ENCODE results near the gene ATP13A2. TPM values are rescaled to one million over a fixed set of nuclear protein-coding genes. Genes with fewer than 3 reads are reported as not detected.

ATP13A2 gene
- total and polyA plus RNA-seq, 2 donors from 2014 or later, result 23.8 to 38.6 TPM

- Histone ChIP-seq H3K36me3 (ENCODE audit: control insufficient read depth in 2 of 3, insufficient read depth in 3 of 3, low read length in 3 of 3) (peaks cover 0 to 30% (median 25%) of the 10 kb centered on the region in 3 donors), H3K9ac (ENCODE audit: low read length in 3 of 3) (no peak overlapping the region), H3K4me1 (ENCODE audit: control insufficient read depth in 2 of 3, insufficient read depth in 2 of 3, low read depth in 1 of 3, low read length in 3 of 3) (peaks cover 0 to 6% (median 4%) of the 10 kb centered on the region in 3 donors), H3K27ac (ENCODE audit: low read depth in 2 of 2, low read length in 2 of 2) (no peak overlapping the region), H3K4me3 (ENCODE audit: low read length in 3 of 3) (no peak overlapping the region), H3K27me3 (ENCODE audit: control insufficient read depth, insufficient read depth, low read length) (no peaks in the 10 kb centered on the region), H3K9me3 (ENCODE audit: control insufficient read depth in 2 of 3, insufficient read depth in 1 of 3, low read length in 3 of 3) (no peaks in the 10 kb centered on the region)
- TF ChIP-seq, protein P1, sequence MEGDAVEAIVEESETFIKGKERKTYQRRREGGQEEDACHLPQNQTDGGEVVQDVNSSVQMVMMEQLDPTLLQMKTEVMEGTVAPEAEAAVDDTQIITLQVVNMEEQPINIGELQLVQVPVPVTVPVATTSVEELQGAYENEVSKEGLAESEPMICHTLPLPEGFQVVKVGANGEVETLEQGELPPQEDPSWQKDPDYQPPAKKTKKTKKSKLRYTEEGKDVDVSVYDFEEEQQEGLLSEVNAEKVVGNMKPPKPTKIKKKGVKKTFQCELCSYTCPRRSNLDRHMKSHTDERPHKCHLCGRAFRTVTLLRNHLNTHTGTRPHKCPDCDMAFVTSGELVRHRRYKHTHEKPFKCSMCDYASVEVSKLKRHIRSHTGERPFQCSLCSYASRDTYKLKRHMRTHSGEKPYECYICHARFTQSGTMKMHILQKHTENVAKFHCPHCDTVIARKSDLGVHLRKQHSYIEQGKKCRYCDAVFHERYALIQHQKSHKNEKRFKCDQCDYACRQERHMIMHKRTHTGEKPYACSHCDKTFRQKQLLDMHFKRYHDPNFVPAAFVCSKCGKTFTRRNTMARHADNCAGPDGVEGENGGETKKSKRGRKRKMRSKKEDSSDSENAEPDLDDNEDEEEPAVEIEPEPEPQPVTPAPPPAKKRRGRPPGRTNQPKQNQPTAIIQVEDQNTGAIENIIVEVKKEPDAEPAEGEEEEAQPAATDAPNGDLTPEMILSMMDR (IDR thresholded peaks at IDR 0.05; ENCODE audit: borderline replicate concordance, extremely low read depth, insufficient read depth), result no peak
- DNase-seq (no peak), FAIRE-seq (no peak)
- intact Hi-C loops (cut with DNase I), result no loop called here
Observed at GRCh38 chr1:17016317-17016661, 4.6 kb upstream of the ATP13A2 start.

- DNase-seq, result peak in 1 of 5 donors; percentile 25
- Histone ChIP-seq H3K9me3 (ENCODE audit: control insufficient read depth in 2 of 3, insufficient read depth in 1 of 3, low read length in 3 of 3) (no peaks in the 10 kb centered on the region), H3K4me1 (ENCODE audit: control insufficient read depth in 2 of 3, insufficient read depth in 2 of 3, low read depth in 1 of 3, low read length in 3 of 3) (peaks cover 0 to 15% (median 6%) of the 10 kb centered on the region in 3 donors), H3K4me3 (ENCODE audit: low read length in 3 of 3) (no peak overlapping the region), H3K27ac (ENCODE audit: low read depth in 2 of 2, low read length in 2 of 2) (no peak overlapping the region), H3K27me3 (ENCODE audit: control insufficient read depth, insufficient read depth, low read length) (no peaks in the 10 kb centered on the region), H3K9ac (ENCODE audit: low read length in 3 of 3) (no peak overlapping the region), H3K36me3 (ENCODE audit: control insufficient read depth in 2 of 3, insufficient read depth in 3 of 3, low read length in 3 of 3) (peaks cover 0 to 17% (median 12%) of the 10 kb centered on the region in 3 donors)
- TF ChIP-seq, protein P1 (IDR thresholded peaks at IDR 0.05; ENCODE audit: borderline replicate concordance, extremely low read depth, insufficient read depth), result no peak
- intact Hi-C loops (cut with DNase I), result no loop called here
- FAIRE-seq, result no peak
Observed at GRCh38 chr1:17014671-17015567, 3.2 kb upstream of the ATP13A2 start.

GRCh38 chr1:17013491-17014320, 2.0 kb upstream of the ATP13A2 start:
- TF ChIP-seq, protein P1 (IDR thresholded peaks at IDR 0.05; ENCODE audit: borderline replicate concordance, extremely low read depth, insufficient read depth), result no peak
- Histone ChIP-seq H3K4me1 (ENCODE audit: control insufficient read depth in 2 of 3, insufficient read depth in 2 of 3, low read depth in 1 of 3, low read length in 3 of 3) (peaks cover 0 to 15% (median 6%) of the 10 kb centered on the region in 3 donors), H3K27me3 (ENCODE audit: control insufficient read depth, insufficient read depth, low read length) (no peaks in the 10 kb centered on the region), H3K36me3 (ENCODE audit: control insufficient read depth in 2 of 3, insufficient read depth in 3 of 3, low read length in 3 of 3) (peaks cover 0 to 5% (median 3%) of the 10 kb centered on the region in 3 donors), H3K9me3 (ENCODE audit: control insufficient read depth in 2 of 3, insufficient read depth in 1 of 3, low read length in 3 of 3) (no peaks in the 10 kb centered on the region), H3K27ac (ENCODE audit: low read depth in 2 of 2, low read length in 2 of 2) (no peak overlapping the region), H3K9ac (ENCODE audit: low read length in 3 of 3) (no peak overlapping the region), H3K4me3 (ENCODE audit: low read length in 3 of 3) (no peak overlapping the region)
- no peak for FAIRE-seq
- peak in 2 of 5 donors; percentile 10 to 18 for DNase-seq
- intact Hi-C loops (cut with DNase I), result no loop called here
